D721Med (cell line): ENCODE results near the gene STN1.

Experiments used
- DNase-seq: peaks from one replicate; pipeline ENCODE4 v3.0.0; 2011; ENCODE audit warnings: low spot score; ENCODE audit not compliant: insufficient read length
- FAIRE-seq: peaks from 2 replicates; lab custom pipeline; 2011; peaks lifted over from hg19 to GRCh38; lab: Jason Lieb, UNC
- TF ChIP-seq, protein P1 (sequence below): IDR thresholded peaks from 2 replicates; pipeline ENCODE4 v1.5.1; 2012; ENCODE audit warnings: mild to moderate bottlenecking, control low read depth; ENCODE audit not compliant: insufficient read depth; ENCODE audit errors: missing control alignments

Gene STN1

DNA sequence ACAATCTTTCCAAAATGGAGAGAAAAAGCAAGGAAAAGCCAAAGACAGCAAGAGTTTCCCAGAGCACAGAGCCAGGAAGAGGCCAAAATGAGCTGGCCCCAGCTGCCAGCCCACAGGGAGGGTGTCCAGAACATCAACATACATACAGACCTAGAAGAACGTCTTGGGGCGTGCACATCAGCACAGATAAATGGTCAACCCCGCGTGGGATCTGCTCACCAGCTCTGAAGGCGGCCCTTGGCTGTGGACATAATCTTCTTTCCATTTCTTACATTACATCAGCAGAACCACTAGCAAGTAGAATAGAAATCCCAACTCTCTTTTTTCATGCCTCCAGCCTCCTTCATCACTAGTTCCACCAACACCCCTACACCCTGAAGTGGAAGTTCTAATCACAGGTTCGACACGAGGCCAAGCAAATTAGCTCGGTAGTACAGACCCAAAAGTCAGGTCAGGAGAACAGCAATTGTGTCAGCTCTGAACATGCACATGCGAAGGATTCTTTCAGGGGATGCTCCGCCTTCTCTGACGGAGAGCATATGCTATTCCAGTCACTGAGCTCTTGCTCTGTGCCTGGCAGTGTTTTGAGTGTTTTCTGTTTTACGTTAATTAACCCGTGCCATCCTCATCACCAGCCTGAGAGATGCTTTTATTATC lies 79.0 kb downstream of the STN1 start:
- FAIRE-seq (no peak), DNase-seq (no peak)
- TF ChIP-seq, protein P1, sequence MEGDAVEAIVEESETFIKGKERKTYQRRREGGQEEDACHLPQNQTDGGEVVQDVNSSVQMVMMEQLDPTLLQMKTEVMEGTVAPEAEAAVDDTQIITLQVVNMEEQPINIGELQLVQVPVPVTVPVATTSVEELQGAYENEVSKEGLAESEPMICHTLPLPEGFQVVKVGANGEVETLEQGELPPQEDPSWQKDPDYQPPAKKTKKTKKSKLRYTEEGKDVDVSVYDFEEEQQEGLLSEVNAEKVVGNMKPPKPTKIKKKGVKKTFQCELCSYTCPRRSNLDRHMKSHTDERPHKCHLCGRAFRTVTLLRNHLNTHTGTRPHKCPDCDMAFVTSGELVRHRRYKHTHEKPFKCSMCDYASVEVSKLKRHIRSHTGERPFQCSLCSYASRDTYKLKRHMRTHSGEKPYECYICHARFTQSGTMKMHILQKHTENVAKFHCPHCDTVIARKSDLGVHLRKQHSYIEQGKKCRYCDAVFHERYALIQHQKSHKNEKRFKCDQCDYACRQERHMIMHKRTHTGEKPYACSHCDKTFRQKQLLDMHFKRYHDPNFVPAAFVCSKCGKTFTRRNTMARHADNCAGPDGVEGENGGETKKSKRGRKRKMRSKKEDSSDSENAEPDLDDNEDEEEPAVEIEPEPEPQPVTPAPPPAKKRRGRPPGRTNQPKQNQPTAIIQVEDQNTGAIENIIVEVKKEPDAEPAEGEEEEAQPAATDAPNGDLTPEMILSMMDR = no peak

DNA sequence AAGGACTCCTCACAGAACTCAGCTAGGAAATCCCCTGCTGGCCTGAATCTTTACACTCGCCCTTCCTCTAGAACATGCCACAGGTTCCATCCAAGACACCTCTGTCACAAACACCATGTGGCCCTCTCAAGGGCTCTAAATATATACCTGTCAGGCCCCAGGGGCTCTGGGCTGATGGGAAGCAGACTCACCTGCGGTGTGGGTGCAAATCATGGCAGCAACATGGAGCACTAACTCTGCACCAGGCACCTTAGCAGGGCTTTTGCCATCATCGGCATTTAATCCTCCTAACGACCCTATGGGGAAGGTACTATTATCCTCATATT lies 80.0 kb downstream of the STN1 start:
- FAIRE-seq = no peak
- no peak for DNase-seq
- TF ChIP-seq, protein P1 = no peak

DNA sequence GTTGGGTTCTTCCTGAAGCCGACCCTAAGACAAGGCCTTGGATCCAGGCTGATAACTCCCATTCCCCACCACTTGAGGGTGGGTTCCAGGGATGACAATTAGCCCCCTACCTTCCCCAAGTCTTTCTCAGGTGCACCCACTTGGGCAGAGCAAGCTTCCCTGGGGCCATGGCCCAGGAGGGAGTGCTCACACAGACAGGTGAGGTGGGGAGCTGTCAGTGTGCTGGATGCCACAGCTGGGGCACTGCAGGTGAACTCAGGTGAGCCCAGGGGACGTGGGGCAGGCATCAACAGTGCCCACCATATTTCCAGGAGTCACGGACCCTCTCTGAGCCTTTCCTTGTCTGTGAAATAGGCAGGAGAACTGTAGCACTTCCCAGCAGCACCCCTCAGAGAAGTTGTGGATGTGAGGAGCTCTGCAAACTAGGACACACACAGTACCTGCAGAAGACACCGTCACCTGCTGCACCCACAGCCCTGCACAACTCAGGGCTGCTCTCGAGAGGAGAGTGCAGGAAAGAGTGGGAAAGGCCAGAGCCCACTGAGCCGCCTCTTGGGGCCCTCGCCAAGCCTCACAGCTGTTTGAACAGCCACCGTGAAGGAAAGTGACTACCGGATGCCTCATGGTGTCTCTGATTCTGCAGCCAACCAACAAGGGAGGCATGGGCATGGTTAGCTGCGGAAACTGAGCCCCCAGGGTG lies 80.5 kb downstream of the STN1 start:
- DNase-seq = no peak
- TF ChIP-seq, protein P1 = no peak
- no peak for FAIRE-seq

DNA sequence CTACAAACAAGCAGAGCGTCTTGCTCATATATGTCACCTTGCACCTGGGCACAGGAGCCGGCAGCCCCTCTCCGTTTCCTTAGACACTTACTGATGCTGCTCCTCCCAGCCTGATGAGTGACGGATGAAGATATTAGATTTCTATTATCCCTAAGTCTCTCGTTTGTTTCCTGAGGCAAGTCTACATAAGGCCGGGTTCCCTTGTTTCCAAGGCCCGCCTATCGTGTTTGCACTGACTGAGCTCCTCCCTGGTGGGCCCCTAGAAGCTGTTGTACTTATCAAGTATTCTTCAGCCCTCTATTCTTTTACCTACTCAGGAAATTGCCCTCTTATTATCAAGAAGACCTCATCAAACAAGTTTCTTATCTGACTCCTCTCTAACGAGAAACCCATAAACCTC lies 81.1 kb downstream of the STN1 start:
- DNase-seq = no peak
- TF ChIP-seq, protein P1 = no peak
- no peak for FAIRE-seq

DNA sequence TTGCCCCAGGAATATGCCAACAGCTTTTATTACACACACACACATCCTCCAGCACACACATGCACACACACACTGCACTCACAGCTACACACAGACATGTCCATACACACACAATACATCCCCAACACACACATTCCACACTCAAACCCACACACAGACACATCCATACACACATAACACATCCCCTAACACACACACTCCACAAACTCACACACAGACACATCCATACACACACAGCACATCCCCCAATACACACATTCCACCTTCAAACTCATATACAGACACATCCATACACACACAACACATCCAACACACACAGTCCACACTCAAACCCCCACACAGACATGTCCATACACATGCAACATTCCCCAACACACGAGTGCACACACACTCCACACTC lies 81.7 kb downstream of the STN1 start:
- FAIRE-seq = no peak
- no peak for DNase-seq
- TF ChIP-seq, protein P1 = no peak

DNA sequence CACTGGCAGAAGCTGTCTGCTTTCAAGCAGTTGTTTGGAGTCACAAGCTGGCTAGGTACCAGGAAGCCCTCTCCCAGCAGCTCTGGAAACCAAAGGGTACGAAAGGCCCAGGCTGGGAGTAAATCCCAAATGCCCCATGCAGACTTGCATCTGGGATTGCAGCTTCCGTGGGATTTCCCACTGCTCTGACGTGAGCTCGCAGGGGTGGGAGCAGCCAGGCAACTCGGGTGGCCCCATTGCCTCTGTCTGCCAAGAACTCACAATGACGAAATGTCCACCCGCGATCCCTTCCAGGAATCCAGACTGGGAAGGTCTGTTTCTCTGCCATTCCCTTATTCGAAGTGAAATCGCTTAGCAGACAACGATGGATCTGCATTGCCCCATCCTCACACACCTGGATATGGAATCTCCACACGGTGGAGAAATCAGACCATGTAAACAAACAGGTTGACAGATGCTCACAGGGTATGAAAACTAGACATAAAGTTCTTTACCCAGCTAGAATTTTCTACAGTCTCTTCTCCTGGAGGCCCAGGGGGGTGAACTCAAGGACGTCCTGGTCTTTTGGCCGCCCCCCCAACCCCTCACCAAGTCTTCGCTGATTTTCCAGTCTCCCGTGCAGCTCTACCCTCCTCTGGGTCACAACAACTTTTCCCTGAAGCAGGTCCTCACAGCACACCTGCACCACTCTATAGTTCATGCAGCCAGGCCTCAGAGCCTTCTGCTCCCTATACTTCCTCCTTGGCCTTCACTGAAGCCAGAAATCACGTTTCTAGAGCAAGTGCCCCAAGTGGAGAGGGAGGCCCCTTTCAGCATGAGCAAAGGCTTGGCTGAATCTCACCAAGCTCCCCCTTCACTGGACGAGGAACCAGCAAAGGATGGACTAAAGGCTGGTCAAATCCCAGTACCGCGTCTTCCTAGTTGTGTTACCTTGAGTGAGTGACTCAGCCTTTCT lies 82.6 kb downstream of the STN1 start:
- TF ChIP-seq, protein P1 = no peak
- FAIRE-seq (no peak), DNase-seq (no peak)
